Measurements from ENCODE around the gene ADAM12. TPM values are rescaled to one million over a fixed set of nuclear protein-coding genes. Genes with fewer than 3 reads are reported as not detected.
A peak's percentile ranks its signal among the peaks of the same experiment; 100 is the strongest.

The ADAM12 gene
- total and polyA plus RNA-seq, 8 donors: 0.03 to 3.7 (median 0.15) TPM

GRCh38 chr10:126124668-126125349, 263.5 kb downstream of the ADAM12 start:
- ATAC-seq (no peak), FAIRE-seq (no peak), DNase-seq (no peak)
- intact Hi-C loops (cut with DNase I): no loop called here
- Histone ChIP-seq H3K4me1 (no peaks in the 10 kb centered on the region), H3K9me3 (no peaks in the 10 kb centered on the region), H3K27me3 (no peaks in the 10 kb centered on the region), H3K36me3 (no peaks in the 10 kb centered on the region), H3K4me3 (no peak overlapping the region), H3K27ac (no peak overlapping the region)
- TF ChIP-seq CTCF (IDR thresholded peaks at IDR 0.05): no peak
- WGBS, 2 donors: 73 to 90% methylated on average over 9 of the region's 9 CpGs

- 78 to 82% methylated on average over 7 of the region's 7 CpGs for WGBS, 2 donors
- intact Hi-C loops (cut with DNase I): no loop called here
- Histone ChIP-seq H3K9me3 (no peaks in the 10 kb centered on the region), H3K36me3 (no peaks in the 10 kb centered on the region), H3K4me3 (no peak overlapping the region), H3K27ac (no peak overlapping the region), H3K4me1 (no peaks in the 10 kb centered on the region), H3K27me3 (no peaks in the 10 kb centered on the region)
- ATAC-seq (no peak), FAIRE-seq (no peak), DNase-seq (no peak)
- no peak for TF ChIP-seq CTCF (IDR thresholded peaks at IDR 0.05)
Observed at GRCh38 chr10:126124046-126124445, 264.2 kb downstream of the ADAM12 start.

- TF ChIP-seq CTCF (IDR thresholded peaks at IDR 0.05): no peak
- Histone ChIP-seq H3K27ac (no peak overlapping the region), H3K4me1 (no peaks in the 10 kb centered on the region), H3K36me3 (no peaks in the 10 kb centered on the region), H3K9me3 (no peaks in the 10 kb centered on the region), H3K27me3 (no peaks in the 10 kb centered on the region), H3K4me3 (no peak overlapping the region)
- DNase-seq (no peak), ATAC-seq (no peak), FAIRE-seq (no peak)
- intact Hi-C loops (cut with DNase I): no loop called here
- 93% methylated on average over 10 of the region's 10 CpGs for WGBS, 2 donors
Observed at GRCh38 chr10:126123466-126123865, 264.8 kb downstream of the ADAM12 start.

- no peaks in the 10 kb centered on the region for H3K27me3 ChIP-seq
- TF ChIP-seq CTCF (IDR thresholded peaks at IDR 0.05): no peak
- no peak overlapping the region for H3K27ac ChIP-seq
- no peaks in the 10 kb centered on the region for H3K9me3 ChIP-seq
- WGBS, 2 donors: 33 to 36% methylated on average over 1 of the region's 1 CpG
- no peak for FAIRE-seq
- intact Hi-C loops (cut with DNase I): no loop called here
- DNase-seq: no peak
- no peak overlapping the region for H3K4me3 ChIP-seq
- H3K4me1 ChIP-seq: no peaks in the 10 kb centered on the region
- peak in 1 of 4 donors; percentile 27 for ATAC-seq
- no peaks in the 10 kb centered on the region for H3K36me3 ChIP-seq
Observed at GRCh38 chr10:126122881-126123280, 265.4 kb downstream of the ADAM12 start.

GRCh38 chr10:126119599-126119998, 268.7 kb downstream of the ADAM12 start:
- intact Hi-C loops (cut with DNase I): loop anchor here in 1 of 3 donors (10.0 kb wide), 1 partner anchor 815 kb away; no protein-coding TSS in a partner anchor
- no peaks in the 10 kb centered on the region for H3K27me3 ChIP-seq
- no peaks in the 10 kb centered on the region for H3K36me3 ChIP-seq
- H3K27ac ChIP-seq: no peak overlapping the region
- no peaks in the 10 kb centered on the region for H3K4me1 ChIP-seq
- ATAC-seq: no peak
- FAIRE-seq: no peak
- H3K9me3 ChIP-seq: no peaks in the 10 kb centered on the region
- H3K4me3 ChIP-seq: no peak overlapping the region
- no peak for TF ChIP-seq CTCF (IDR thresholded peaks at IDR 0.05)
- WGBS, 2 donors: 37 to 53% methylated on average over 3 of the region's 3 CpGs
- no peak for DNase-seq
